Spinal cord (tissue), 10 donors: ENCODE measurements around the gene ERP27. TPM values are rescaled to one million over a fixed set of nuclear protein-coding genes. Genes with fewer than 3 reads are reported as not detected.
A peak's percentile ranks its signal among the peaks of the same experiment; 100 is the strongest.

Experiments used
- DNase-seq, 6 donors: peaks; one replicate each; pipeline versions ENCODE4 v3.0.0 to v3.0.0-alpha.2; 2013 to 2015; ENCODE audit warnings: low spot score in 6 of 6, low read depth in 4 of 6
- H3K27ac ChIP-seq: one replicate; pipeline ENCODE4 v1.5.1; 2013; ENCODE audit warnings: low read depth, low read length, control low read depth
- H3K27me3 ChIP-seq: one replicate; pipeline ENCODE4 v1.6.1; 2013; ENCODE audit warnings: low read length; ENCODE audit not compliant: control insufficient read depth, insufficient read depth
- H3K36me3 ChIP-seq: one replicate; pipeline ENCODE4 v1.6.1; 2013; ENCODE audit warnings: low read length; ENCODE audit not compliant: control insufficient read depth, insufficient read depth
- H3K4me1 ChIP-seq: one replicate; pipeline ENCODE4 v1.6.1; 2013; ENCODE audit warnings: low read length; ENCODE audit not compliant: control insufficient read depth, insufficient read depth
- H3K4me3 ChIP-seq: one replicate; pipeline ENCODE4 v1.5.1; 2013; ENCODE audit warnings: low read depth, low read length, control low read depth
- H3K9me3 ChIP-seq: one replicate; pipeline ENCODE4 v1.6.1; 2013; ENCODE audit warnings: low read length; ENCODE audit not compliant: control insufficient read depth, insufficient read depth
- WGBS: methylation state at CpG from one replicate; pipeline ENCODE4 v1.1.5; 2013; ENCODE audit warnings: missing lambda C conversion rate; ENCODE audit not compliant: insufficient coverage; 5-methylcytosine and 5-hydroxymethylcytosine counted together
- polyA plus RNA-seq, 2 donors: library from polyadenylated mRNA; unstranded; fragments of 120-200 nt; gene quantifications; one replicate each; pipeline ENCODE4 v1.2.1, GENCODE V29; 2013; ENCODE audit not compliant: insufficient read length in 2 of 2
- total RNA-seq, 2 donors: library from RNA; depleted of rRNA in 1 of 2; stranded (reverse); fragments of 120-200 nt in 1 of 2; fragments of >200 nt in 1 of 2; gene quantifications; one replicate each; pipeline versions ENCODE4 v1.2.3 to v1.2.4, GENCODE V29; 2013 to 2014
- donor health status: healthy.

ERP27 gene
- total and polyA plus RNA-seq, 4 donors = 0.22 to 1.1 (median 0.42) TPM

- Histone ChIP-seq H3K4me3 (no peak overlapping the region), H3K9me3 (no peaks in the 10 kb centered on the region), H3K27me3 (no peaks in the 10 kb centered on the region), H3K27ac (no peak overlapping the region), H3K4me1 (peaks cover 3% of the 10 kb centered on the region), H3K36me3 (no peaks in the 10 kb centered on the region)
- DNase-seq = peak in 2 of 6 donors; percentile 5 to 11
- WGBS = 86% methylated on average over 7 of the region's 9 CpGs
These were observed 17.9 kb upstream of the ERP27 start for GRCh38 chr12:14956024-14956891.

GRCh38 chr12:14954269-14954668 is 15.9 kb upstream of the ERP27 start:
- WGBS = 93% methylated on average over 1 of the region's 4 CpGs
- H3K9me3 ChIP-seq = no peaks in the 10 kb centered on the region
- H3K4me1 ChIP-seq = peaks cover 3% of the 10 kb centered on the region
- no peak for DNase-seq
- H3K36me3 ChIP-seq = no peaks in the 10 kb centered on the region
- H3K27ac ChIP-seq = no peak overlapping the region
- no peak overlapping the region for H3K4me3 ChIP-seq
- H3K27me3 ChIP-seq = no peaks in the 10 kb centered on the region

- no peak for DNase-seq
- WGBS = 100% methylated on average over 1 of the region's 1 CpG
- Histone ChIP-seq H3K36me3 (no peaks in the 10 kb centered on the region), H3K9me3 (no peaks in the 10 kb centered on the region), H3K4me3 (no peak overlapping the region), H3K27me3 (no peaks in the 10 kb centered on the region), H3K27ac (no peak overlapping the region), H3K4me1 (peaks cover 3% of the 10 kb centered on the region)
These were observed 15.4 kb upstream of the ERP27 start for GRCh38 chr12:14953752-14954151.

DNA sequence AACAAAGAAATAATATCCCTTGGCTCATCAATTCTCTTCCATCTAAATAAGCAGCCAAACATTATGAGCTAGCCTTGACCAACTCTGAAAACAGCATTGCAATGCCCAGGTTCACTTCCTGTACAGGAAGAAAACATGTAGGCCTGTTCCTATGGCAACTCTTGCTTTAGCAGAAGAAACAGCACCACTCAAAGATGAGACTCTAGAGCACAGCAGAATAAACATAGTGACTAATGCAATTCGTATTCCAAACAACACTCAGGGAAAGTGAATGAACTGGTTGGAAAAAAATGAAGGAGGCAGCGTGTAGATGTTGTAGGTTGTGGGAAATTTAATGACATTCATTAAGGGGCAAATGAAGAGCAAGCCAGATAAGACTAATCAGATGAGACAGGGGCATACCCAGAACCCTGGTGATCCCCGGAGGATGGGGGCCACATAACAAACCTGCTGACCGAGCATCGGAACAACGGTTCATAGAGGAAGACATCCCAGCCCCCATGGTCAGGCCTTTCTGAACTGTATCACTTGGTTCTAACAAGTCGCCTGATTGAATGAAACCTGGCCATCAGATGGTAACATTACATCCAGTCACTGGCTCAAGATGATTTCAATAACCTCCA is 14.1 kb upstream of the ERP27 start:
- H3K27ac ChIP-seq = no peak overlapping the region
- H3K36me3 ChIP-seq = no peaks in the 10 kb centered on the region
- H3K27me3 ChIP-seq = no peaks in the 10 kb centered on the region
- WGBS = 83% methylated on average over 5 of the region's 7 CpGs
- H3K4me1 ChIP-seq = peaks cover 3% of the 10 kb centered on the region
- no peaks in the 10 kb centered on the region for H3K9me3 ChIP-seq
- H3K4me3 ChIP-seq = no peak overlapping the region
- peak in 3 of 6 donors; percentile 7 to 42 (median 28) for DNase-seq

DNA sequence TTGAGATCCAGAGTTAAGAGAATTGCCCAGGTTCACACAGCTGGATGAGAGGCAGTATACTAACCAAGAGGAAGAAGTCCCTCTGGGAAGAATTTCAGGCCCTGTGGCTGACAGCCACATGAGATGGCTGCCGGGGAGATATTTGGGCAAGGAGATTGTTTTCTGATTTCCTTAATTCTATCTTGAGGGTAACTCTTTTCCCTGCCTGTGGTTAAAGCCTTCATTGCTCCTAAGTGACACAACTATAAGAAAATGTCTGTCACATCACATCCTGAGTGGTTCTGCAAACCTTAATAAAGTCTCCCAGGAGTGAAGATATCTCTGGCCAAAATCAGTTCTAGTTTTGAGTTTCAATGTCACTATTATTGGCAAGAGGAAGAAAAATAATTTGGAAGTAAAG is 13.5 kb upstream of the ERP27 start:
- no peak overlapping the region for H3K27ac ChIP-seq
- peaks cover 3% of the 10 kb centered on the region for H3K4me1 ChIP-seq
- WGBS = no CpG with 5 or more reads among the region's 1 CpG

GRCh38 chr12:14950982-14951746 is 12.8 kb upstream of the ERP27 start:
- 76% methylated on average over 5 of the region's 6 CpGs for WGBS
- peaks cover 3% of the 10 kb centered on the region for H3K4me1 ChIP-seq
- DNase-seq = no peak
- H3K4me3 ChIP-seq = no peak overlapping the region
- H3K9me3 ChIP-seq = no peaks in the 10 kb centered on the region
- H3K27me3 ChIP-seq = no peaks in the 10 kb centered on the region
- no peak overlapping the region for H3K27ac ChIP-seq
- no peaks in the 10 kb centered on the region for H3K36me3 ChIP-seq

More for the DNA sequence above, 13.5 kb upstream of the ERP27 start:
- H3K27me3 ChIP-seq = no peaks in the 10 kb centered on the region
- H3K36me3 ChIP-seq = no peaks in the 10 kb centered on the region
- H3K4me3 ChIP-seq = no peak overlapping the region
- no peak for DNase-seq
- no peaks in the 10 kb centered on the region for H3K9me3 ChIP-seq

DNA sequence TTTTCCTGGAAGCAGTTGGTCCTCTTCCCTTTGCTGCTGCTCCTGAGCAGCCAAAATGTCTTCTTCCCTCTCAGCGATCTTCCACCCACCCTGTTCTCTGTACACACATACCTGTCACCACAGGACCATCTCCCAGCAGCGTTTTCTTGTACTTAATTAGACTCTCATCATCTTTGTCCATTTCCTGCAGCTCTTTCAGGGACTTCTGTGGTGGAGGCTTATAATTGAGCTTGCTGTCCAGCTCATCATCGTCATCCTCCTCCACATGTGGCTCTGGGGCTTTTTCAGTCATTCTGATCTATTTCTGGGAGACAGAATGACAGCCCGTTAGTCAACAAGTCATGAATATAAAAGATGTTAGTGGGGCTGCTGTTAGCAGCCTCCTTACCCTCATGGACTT is 12.1 kb upstream of the ERP27 start:
- DNase-seq = no peak
- H3K27me3 ChIP-seq = no peaks in the 10 kb centered on the region
- no peak overlapping the region for H3K27ac ChIP-seq
- H3K4me1 ChIP-seq = peaks cover 3% of the 10 kb centered on the region
- 88% methylated on average over 1 of the region's 4 CpGs for WGBS
- no peak overlapping the region for H3K4me3 ChIP-seq
- no peaks in the 10 kb centered on the region for H3K9me3 ChIP-seq
- H3K36me3 ChIP-seq = no peaks in the 10 kb centered on the region

- no peak overlapping the region for H3K27ac ChIP-seq
These were observed 11.3 kb upstream of the ERP27 start for GRCh38 chr12:14949631-14950030.

DNA sequence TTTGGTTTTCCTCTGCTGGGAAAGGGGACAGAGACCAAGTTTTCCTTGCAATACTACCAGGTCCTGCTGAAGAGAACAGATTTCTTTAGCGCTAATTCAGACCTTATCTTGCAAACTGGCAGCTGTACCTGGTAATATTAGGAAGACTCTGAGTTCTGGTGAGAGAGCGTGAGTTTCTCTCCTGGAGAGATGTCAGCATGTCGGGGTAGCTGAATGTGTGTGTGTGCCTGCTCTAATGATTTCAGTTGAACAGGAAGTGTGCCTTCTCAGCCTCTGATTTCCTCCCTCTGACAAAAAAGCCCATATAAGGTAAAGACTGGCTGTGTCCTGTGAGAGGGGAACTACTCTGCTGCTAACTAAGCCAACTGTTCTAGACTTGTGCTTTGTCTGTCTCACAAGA is 10.3 kb upstream of the ERP27 start:
- peak overlapping the region; percentile 22 for H3K27ac ChIP-seq
- no CpG with 5 or more reads among the region's 3 CpGs for WGBS
- H3K36me3 ChIP-seq = no peaks in the 10 kb centered on the region
- H3K9me3 ChIP-seq = no peaks in the 10 kb centered on the region
- DNase-seq = peak in 3 of 6 donors; percentile 9 to 55 (median 32)
- peaks cover 3% of the 10 kb centered on the region for H3K4me1 ChIP-seq
- H3K4me3 ChIP-seq = no peak overlapping the region
- no peaks in the 10 kb centered on the region for H3K27me3 ChIP-seq

More at GRCh38 chr12:14949631-14950030, 11.3 kb upstream of the ERP27 start:
- Histone ChIP-seq H3K27me3 (no peaks in the 10 kb centered on the region), H3K4me3 (no peak overlapping the region), H3K9me3 (no peaks in the 10 kb centered on the region), H3K36me3 (no peaks in the 10 kb centered on the region), H3K4me1 (peaks cover 3% of the 10 kb centered on the region)
- DNase-seq = no peak
- WGBS = 100% methylated on average over 4 of the region's 5 CpGs
